ENCODE results near the gene TFAP2A.

TFAP2A gene

GRCh38 chr6:10414756-10415616 lies at the start of gene TFAP2A:
TSS of gene TFAP2A (minus strand) at chr6:10415074. CDS start at chr6:10414991, 83 bp downstream.
- no peak for DNase-seq (ENCODE audit: low read depth, low spot score)

- DNase-seq (ENCODE audit: low read depth, low spot score): no peak
Measured at GRCh38 chr6:10463491-10464481, 48.9 kb upstream of the TFAP2A start.

GRCh38 chr6:10463040-10463439 lies 48.2 kb upstream of the TFAP2A start:
- no peak for DNase-seq (ENCODE audit: low read depth, low spot score)

GRCh38 chr6:10461850-10462249 lies 47.0 kb upstream of the TFAP2A start:
- no peak for DNase-seq (ENCODE audit: low read depth, low spot score)

- DNase-seq (ENCODE audit: low read depth, low spot score): no peak
Measured at GRCh38 chr6:10460096-10460495, 45.2 kb upstream of the TFAP2A start.

- DNase-seq (ENCODE audit: low read depth, low spot score): no peak
Measured at GRCh38 chr6:10458287-10458686, 43.4 kb upstream of the TFAP2A start.

GRCh38 chr6:10453596-10453995 lies 38.7 kb upstream of the TFAP2A start:
- no peak for DNase-seq (ENCODE audit: low read depth, low spot score)

GRCh38 chr6:10451828-10452509 lies 37.1 kb upstream of the TFAP2A start:
- no peak for DNase-seq (ENCODE audit: low read depth, low spot score)

- no peak for DNase-seq (ENCODE audit: low read depth, low spot score)
Measured at GRCh38 chr6:10451394-10451793, 36.5 kb upstream of the TFAP2A start.

GRCh38 chr6:10449751-10450150 lies 34.9 kb upstream of the TFAP2A start:
- no peak for DNase-seq (ENCODE audit: low read depth, low spot score)

GRCh38 chr6:10448096-10448495 lies 33.2 kb upstream of the TFAP2A start:
- DNase-seq (ENCODE audit: low read depth, low spot score): no peak

- DNase-seq (ENCODE audit: low read depth, low spot score): no peak
Measured at GRCh38 chr6:10446548-10446947, 31.7 kb upstream of the TFAP2A start.

GRCh38 chr6:10441655-10442009 lies 26.8 kb upstream of the TFAP2A start:
- no peak for DNase-seq (ENCODE audit: low read depth, low spot score)

- no peak for DNase-seq (ENCODE audit: low read depth, low spot score)
Measured at GRCh38 chr6:10441004-10441654, 26.3 kb upstream of the TFAP2A start.

GRCh38 chr6:10437891-10438290 lies 23.0 kb upstream of the TFAP2A start:
- no peak for DNase-seq (ENCODE audit: low read depth, low spot score)

- DNase-seq (ENCODE audit: low read depth, low spot score): no peak
Measured at GRCh38 chr6:10434235-10434634, 19.4 kb upstream of the TFAP2A start.

GRCh38 chr6:10433322-10433721 lies 18.4 kb upstream of the TFAP2A start:
- DNase-seq (ENCODE audit: low read depth, low spot score): no peak

GRCh38 chr6:10431423-10432164 lies 16.7 kb upstream of the TFAP2A start:
- no peak for DNase-seq (ENCODE audit: low read depth, low spot score)

- DNase-seq (ENCODE audit: low read depth, low spot score): no peak
Measured at GRCh38 chr6:10429638-10430427, 15.0 kb upstream of the TFAP2A start.

- DNase-seq (ENCODE audit: low read depth, low spot score): no peak
Measured at GRCh38 chr6:10426781-10427279, 12.0 kb upstream of the TFAP2A start.

Data from activated naive CD8-positive, alpha-beta T cell treated with anti-CD3 and anti-CD28 coated beads, Interleukin-2, amount 50 U/mL, for 16 hours (primary cell).